NCI-H2107 treated with DMSO at 0.1 percent for 48 hours (cell line): ENCODE data around the gene SLAMF7.
"Not testable (repeated sequence)": the region's sequence is repeated elsewhere in the genome, so short reads cannot be mapped to it uniquely, and the experiment has no call there.

Experiments used
- DNase-seq: peaks from one replicate; lab custom pipeline; 2025; ENCODE audit not compliant: unreplicated experiment; lab: John Stamatoyannopoulos, UW

SLAMF7 gene

DNA sequence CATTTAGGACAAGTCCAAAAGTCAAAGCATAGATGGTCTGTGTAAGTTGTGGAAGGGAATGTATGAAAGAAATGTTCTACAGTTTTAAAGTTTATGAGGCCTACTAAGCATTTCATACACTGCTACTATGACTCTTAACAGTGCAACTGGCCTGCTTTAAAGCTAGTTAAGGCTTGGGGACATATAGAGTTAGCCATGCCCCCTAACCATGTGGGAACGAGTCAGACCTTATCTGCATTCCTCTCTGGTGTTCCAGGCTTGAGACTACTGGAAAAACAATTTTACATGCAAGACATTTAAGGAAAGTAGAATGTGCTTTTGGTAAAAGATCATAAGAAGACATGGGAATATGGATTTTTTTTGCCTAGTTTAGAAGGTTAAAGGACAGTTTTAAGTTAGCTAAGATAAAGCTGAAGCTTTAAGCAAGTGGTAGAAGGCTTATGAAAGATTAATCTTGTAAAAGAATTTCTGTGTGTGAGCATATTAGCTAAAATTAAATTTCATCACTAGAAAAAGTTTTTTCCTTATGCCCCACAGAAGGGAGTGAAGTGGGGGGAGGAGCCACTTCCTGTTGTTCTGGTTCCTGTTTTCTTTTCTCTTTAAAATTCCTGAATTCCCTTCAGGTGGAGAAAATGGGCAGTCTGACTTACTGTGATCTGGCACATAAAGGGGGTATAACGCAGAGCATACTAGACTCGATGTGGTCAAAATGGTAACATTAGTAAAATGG, 18.5 kb upstream of the SLAMF7 start:
- no peak for DNase-seq

DNA sequence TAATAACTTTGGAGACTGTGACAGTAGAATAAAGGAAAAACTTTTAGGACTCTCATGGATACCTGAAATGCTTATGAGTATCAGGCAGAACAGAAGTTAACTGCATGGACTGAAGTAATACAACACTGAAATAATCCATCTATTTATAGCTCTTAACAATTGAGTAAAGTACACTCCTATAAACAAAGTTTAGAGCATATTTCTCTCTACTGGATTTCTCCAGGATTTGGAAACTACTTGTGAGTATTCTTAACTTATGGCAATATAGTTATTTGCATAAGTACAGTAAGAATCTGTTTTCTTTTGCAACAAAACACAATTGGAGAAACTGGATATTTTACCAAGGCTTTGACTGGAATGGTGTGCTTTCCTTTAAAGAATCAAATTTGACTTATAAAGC, 17.6 kb upstream of the SLAMF7 start:
- no peak for DNase-seq

- DNase-seq: no peak
Observed at GRCh38 chr1:160722726-160723125, 16.3 kb upstream of the SLAMF7 start.

- DNase-seq: no peak
Observed at GRCh38 chr1:160723332-160723731, 15.7 kb upstream of the SLAMF7 start.

- DNase-seq: no peak
Observed at GRCh38 chr1:160724465-160725242, 14.4 kb upstream of the SLAMF7 start.

DNA sequence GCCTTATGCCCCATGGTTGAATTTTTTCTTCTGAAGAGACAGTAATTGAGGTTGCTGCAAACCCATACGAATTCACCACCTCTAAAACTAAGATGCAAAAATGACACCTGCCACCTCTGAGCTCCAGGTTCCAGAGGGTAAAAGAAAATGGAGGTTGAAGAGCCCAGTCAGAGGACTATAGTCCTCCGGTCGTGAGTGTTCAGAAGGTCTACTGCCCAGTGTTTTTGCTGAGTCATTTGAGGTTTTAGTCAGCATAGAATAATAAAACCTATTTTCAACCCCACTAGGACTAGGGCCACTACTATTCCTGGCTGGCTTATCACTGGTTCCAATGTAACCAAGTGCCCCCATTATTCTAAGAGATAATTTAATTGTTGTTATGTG, 12.9 kb upstream of the SLAMF7 start:
- no peak for DNase-seq

DNA sequence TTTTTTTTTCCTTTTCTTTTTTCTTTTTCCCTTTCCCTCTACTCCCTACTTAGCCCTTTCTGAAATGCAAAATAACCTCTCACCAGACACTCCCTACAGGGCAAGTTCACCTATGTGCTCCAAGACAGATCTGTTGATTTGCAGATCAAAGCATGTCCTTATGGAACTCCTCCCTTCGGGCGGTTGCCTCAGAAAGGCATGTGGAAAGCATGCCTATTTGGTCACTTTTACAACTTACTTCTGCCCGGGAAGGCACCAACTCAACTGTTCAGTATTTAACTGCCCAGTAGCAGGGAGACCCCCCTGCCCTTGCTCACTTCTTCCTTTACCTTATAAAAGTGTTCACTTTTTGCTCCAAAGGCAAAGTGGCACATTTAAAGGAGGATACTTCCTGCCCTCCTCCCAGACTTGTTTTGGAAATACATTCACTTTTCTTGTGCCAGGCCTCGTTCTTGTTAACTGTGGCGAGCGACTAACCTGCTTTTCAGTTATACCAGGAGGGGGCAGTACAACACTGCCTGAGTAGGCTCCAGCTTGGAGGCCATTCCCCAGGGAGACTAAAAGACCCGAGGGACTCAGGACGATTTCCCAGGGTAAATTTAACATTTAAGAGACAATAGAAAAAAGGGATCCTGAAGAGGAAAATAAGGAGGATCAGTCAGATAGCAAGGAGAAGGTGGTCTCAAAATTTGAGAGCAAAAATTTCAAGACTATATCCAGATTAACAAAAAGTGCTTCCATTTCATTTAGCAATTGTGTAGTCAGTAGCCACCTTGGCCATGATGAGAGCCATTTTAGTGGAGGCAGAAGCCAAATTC, 12.3 kb upstream of the SLAMF7 start:
- DNase-seq: peak; percentile 77

DNA sequence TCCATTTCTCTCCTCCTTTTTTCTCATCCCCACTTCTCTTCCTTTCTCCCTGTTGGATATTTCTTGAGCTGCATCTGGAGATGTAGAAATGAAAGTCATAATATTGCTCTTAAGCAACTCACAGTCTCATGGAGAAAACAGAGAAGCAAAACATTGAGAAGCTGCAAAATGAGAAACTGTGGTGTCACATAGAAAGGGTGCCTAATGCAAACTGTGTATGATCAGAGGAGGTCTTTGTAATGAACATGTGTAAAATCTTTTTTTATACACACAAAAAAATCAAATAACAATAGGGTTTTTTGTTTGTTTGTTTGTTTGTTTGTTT, 11.8 kb upstream of the SLAMF7 start:
- no peak for DNase-seq

GRCh38 chr1:160731564-160731963, 7.5 kb upstream of the SLAMF7 start:
- DNase-seq: not testable (repeated sequence)

- DNase-seq: no peak
Observed at GRCh38 chr1:160731990-160732389, 7.1 kb upstream of the SLAMF7 start.

GRCh38 chr1:160733898-160734297, 5.1 kb upstream of the SLAMF7 start:
- no peak for DNase-seq

DNA sequence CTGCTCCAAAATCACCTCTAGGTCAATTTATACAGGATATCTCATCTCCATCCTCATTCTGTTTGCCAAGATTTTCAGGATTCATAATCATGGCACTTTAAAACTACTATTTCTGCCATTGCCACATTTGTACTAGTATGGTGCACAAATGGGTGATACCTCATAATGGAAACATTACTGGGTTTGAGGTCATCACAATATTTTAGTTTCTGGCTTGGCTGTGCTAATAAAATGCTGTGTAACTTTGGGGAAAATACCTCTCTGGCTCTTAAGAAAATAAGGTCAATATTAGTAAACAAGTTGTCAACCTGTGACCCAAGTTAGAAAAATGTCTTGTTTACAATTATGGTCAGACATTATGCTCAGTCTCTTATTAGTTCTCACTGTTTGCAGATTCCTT, 4.7 kb upstream of the SLAMF7 start:
- no peak for DNase-seq

GRCh38 chr1:160738271-160738670, 776 bp upstream of the SLAMF7 start:
- DNase-seq: no peak

GRCh38 chr1:160740133-160740688, 1.2 kb downstream of the SLAMF7 start:
- DNase-seq: no peak

DNA sequence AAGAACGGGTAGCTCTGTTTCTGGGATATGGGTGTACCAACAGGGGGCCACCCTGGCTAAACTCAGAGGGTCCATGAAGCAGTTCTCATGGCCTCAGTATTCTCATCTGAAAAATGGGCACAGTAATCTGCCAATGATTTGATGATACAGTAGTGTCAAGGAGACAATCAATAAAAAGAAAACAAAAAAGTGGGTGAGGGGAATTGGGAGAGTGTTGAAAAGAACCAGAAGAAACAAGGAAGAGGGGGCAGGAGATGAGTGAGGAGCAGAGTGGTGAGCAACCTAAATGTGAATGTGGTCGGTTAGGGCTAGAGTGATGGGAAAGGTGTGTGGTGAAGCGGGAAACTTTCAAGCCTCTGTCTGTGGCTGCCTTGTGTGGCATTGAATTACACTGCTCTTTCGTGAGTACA, 2.0 kb downstream of the SLAMF7 start:
- no peak for DNase-seq

- no peak for DNase-seq
Observed at GRCh38 chr1:160741612-160742348, 2.7 kb downstream of the SLAMF7 start.

- no peak for DNase-seq
Observed at GRCh38 chr1:160742428-160743127, 3.5 kb downstream of the SLAMF7 start.

DNA sequence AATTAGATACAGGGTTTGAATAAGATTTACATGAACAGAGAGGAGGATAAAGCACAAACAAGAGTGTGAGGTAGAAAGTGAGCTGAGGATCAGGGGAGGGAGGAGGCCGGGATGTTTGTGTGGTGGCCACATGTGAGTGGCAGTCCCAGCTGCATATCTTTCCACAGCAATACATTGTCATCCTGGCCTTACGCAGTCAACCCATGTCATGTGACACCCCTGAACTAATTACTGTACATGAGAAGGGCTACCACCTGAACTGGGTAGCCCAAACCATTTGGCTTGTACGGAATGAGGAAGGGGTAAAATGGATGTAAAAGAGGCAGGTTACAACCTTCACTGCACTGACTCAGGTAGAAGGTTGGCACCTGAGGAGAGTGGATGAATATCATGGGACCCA, 4.2 kb downstream of the SLAMF7 start:
- no peak for DNase-seq

DNA sequence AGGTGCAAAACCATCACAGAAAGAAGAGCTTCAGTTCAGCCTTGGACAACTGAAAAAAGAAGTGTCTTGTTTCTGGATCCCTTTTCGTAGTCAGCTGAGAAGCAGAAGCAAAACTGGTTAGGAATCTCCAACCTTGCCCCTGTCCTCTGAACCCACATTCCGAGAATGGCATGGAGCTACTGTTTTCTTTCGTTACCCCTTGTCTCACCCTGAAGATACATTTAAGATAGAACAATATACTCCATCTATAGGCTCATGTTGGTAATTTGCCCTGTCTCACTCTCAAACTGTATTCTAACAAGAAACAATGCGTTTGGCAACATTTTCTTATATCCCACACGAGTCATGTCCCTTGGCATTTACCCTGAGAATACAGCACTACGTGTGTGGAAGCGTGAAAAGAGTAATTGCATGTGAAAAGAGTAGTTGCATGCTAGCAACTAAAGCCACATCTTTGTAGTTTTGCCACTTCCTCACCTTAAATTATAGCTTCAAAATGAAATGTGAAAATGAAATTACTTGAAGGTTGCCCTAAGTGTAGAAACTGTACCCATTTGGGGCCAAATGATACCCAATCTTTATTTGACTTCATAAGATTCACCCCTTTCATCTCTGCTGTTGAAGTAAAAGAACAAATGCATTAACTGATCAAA, 5.3 kb downstream of the SLAMF7 start:
- DNase-seq: no peak
